VCaP (cell line): Measurements from ENCODE around the gene SKI.

Source experiments
- H3K27ac ChIP-seq: fragments of 450-650 bp; 2 replicates; pipeline ENCODE4 v1.5.1; 2017
- CTCF ChIP-seq: fragments of 450-650 bp; conservative IDR thresholded peaks from 2 replicates; pipeline ENCODE4 v1.5.1; 2017; ENCODE audit warnings: mild to moderate bottlenecking, moderate library complexity

SKI gene

GRCh38 chr1:2183937-2184334, 44.2 kb upstream of the SKI start:
- no peak for TF ChIP-seq CTCF
- H3K27ac ChIP-seq: no peak overlapping the region

GRCh38 chr1:2184531-2184930, 43.6 kb upstream of the SKI start:
- H3K27ac ChIP-seq: no peak overlapping the region
- no peak for TF ChIP-seq CTCF

GRCh38 chr1:2184934-2185333, 43.2 kb upstream of the SKI start:
- no peak overlapping the region for H3K27ac ChIP-seq
- TF ChIP-seq CTCF: no peak

GRCh38 chr1:2185880-2186855, 42.0 kb upstream of the SKI start:
- no peak for TF ChIP-seq CTCF
- H3K27ac ChIP-seq: no peak overlapping the region

- no peak overlapping the region for H3K27ac ChIP-seq
- TF ChIP-seq CTCF: no peak
Measured at GRCh38 chr1:2186901-2187300, 41.2 kb upstream of the SKI start.

GRCh38 chr1:2187619-2188018, 40.5 kb upstream of the SKI start:
- H3K27ac ChIP-seq: peak overlapping the region; percentile 97; the same call in 1 of the 2 replicates
- no peak for TF ChIP-seq CTCF

- no peak for TF ChIP-seq CTCF
- peak overlapping the region; percentile 97 for H3K27ac ChIP-seq
Measured at GRCh38 chr1:2188336-2188735, 39.8 kb upstream of the SKI start.
